Astrocyte (in vitro differentiated cells and primary cell): ENCODE measurements around the gene SLC28A3.

Experiments used
- EZH2 ChIP-seq: IDR thresholded peaks from 2 replicates; pipeline ENCODE4 v1.6.1; 2012; ENCODE audit warnings: mild to moderate bottlenecking, low read length, inconsistent platforms; ENCODE audit not compliant: insufficient read depth
- TF ChIP-seq, protein P1 (sequence below): IDR thresholded peaks from 2 replicates; pipeline ENCODE4 v1.5.1; 2011; ENCODE audit warnings: low read depth, mild to moderate bottlenecking, inconsistent platforms, low read length, moderate library complexity; ENCODE audit not compliant: insufficient read depth

DNA sequence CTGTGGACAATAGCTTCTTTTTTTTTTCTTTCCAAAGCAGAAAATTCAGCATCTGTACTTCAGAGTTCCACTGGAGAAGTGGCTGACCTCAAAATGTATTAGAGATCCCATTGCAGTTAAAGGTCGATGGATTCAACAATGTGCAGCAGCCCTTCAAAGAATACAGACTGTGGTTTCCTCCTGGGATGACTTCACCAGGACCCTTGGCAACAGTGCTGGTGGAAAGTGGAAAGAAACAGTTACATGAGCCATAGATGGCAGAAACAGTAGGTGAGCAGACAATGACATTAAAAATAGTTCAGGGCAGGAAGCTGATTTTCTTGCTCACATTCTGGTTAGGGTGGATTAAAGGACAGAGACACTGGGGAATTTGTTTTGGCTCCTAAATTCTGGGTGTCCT is 62.4 kb downstream of the SLC28A3 start:
- TF ChIP-seq, protein P1, sequence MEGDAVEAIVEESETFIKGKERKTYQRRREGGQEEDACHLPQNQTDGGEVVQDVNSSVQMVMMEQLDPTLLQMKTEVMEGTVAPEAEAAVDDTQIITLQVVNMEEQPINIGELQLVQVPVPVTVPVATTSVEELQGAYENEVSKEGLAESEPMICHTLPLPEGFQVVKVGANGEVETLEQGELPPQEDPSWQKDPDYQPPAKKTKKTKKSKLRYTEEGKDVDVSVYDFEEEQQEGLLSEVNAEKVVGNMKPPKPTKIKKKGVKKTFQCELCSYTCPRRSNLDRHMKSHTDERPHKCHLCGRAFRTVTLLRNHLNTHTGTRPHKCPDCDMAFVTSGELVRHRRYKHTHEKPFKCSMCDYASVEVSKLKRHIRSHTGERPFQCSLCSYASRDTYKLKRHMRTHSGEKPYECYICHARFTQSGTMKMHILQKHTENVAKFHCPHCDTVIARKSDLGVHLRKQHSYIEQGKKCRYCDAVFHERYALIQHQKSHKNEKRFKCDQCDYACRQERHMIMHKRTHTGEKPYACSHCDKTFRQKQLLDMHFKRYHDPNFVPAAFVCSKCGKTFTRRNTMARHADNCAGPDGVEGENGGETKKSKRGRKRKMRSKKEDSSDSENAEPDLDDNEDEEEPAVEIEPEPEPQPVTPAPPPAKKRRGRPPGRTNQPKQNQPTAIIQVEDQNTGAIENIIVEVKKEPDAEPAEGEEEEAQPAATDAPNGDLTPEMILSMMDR: no peak
- TF ChIP-seq EZH2: no peak
